ENCODE measurements around the gene DDX31.

GRCh38 chr9:132562306-132562573 is 107.5 kb downstream of the DDX31 start:
- TF ChIP-seq CTCF (IDR thresholded peaks at IDR 0.05; ENCODE audit: low read depth, low read length) (no peak), MAX (IDR thresholded peaks at IDR 0.05; ENCODE audit: low read depth, low read length) (no peak), POLR2A (IDR thresholded peaks at IDR 0.05; ENCODE audit: extremely low read depth, insufficient read length) (no peak), MYC (IDR thresholded peaks at IDR 0.05; ENCODE audit: low read depth, low read length) (no peak)

Data from NB4 (cell line).